HEK293 (cell line): ENCODE data around the gene IMMP2L.

Experiments used
- CTCF ChIA-PET: fragments of 350-600 bp; formaldehyde crosslinking; extraction: SDS; loops from one replicate; lab custom pipeline; 2021; ENCODE audit warnings: antibody characterized with exemption; lab: Yijun Ruan, JAX
- POLR2A ChIA-PET: fragments of 300-600 bp; formaldehyde crosslinking; extraction: SDS; loops from one replicate; lab custom pipeline; 2020; ENCODE audit warnings: antibody characterized with exemption, inconsistent platforms; lab: Yijun Ruan, JAX
- H3K27ac ChIP-seq: fragments of 200-500 bp; sonication (Bioruptor generic); 2 replicates; pipeline ENCODE4 v1.5.1; 2014; ENCODE audit warnings: low read depth, low read length, control low read depth, inconsistent platforms; ENCODE audit errors: extremely low read depth
- H3K36me3 ChIP-seq, 2 experiments: fragments of 200-500 bp in 1 of 2; sonication (Bioruptor generic) in 1 of 2; 1 replicate in 1 of 2; 2 replicates in 1 of 2; pipeline ENCODE4 v1.5.1; 2014 to 2017; ENCODE audit warnings: inconsistent platforms in 2 of 2, low read length in 2 of 2; ENCODE audit not compliant: control insufficient read depth in 2 of 2, insufficient read depth in 1 of 2
- H3K4me1 ChIP-seq: fragments of 200-500 bp; sonication (Bioruptor generic); 2 replicates; pipeline ENCODE4 v1.5.1; 2014; ENCODE audit warnings: mild to moderate bottlenecking, low read length, inconsistent platforms; ENCODE audit not compliant: control insufficient read depth, insufficient read depth
- H3K4me3 ChIP-seq: 2 replicates; pipeline ENCODE4 v1.5.1; 2011; ENCODE audit warnings: low read depth, mild to moderate bottlenecking, control low read depth, low read length, moderate library complexity
- H3K9me3 ChIP-seq: fragments of 200-500 bp; sonication (Bioruptor generic); 2 replicates; pipeline ENCODE4 v1.5.1; 2014; ENCODE audit warnings: low read depth, low read length, inconsistent platforms; ENCODE audit not compliant: control insufficient read depth, insufficient read depth
- GFI1B ChIP-seq: fragments of 450-650 bp; formaldehyde crosslinking; IDR thresholded peaks from 2 replicates; pipeline ENCODE4 v1.5.1; 2016; ENCODE audit warnings: missing biosample characterization, missing genetic modification characterization
- GLI2 ChIP-seq: fragments of 450-650 bp; formaldehyde crosslinking; IDR thresholded peaks from 2 replicates; pipeline ENCODE4; 2017; ENCODE audit warnings: missing biosample characterization, missing genetic modification characterization, low read depth, borderline replicate concordance
- GLIS1 ChIP-seq: fragments of 450-650 bp; formaldehyde crosslinking; IDR thresholded peaks from 2 replicates; pipeline ENCODE4 v1.5.1; 2016; ENCODE audit warnings: missing biosample characterization, missing genetic modification characterization
- HOXD13 ChIP-seq: sonication (generic); formaldehyde crosslinking; IDR thresholded peaks from 2 replicates; pipeline ENCODE4 v1.8.0; 2022; ENCODE audit warnings: missing genetic modification reagents, borderline replicate concordance
- KLF17 ChIP-seq: fragments of 450-650 bp; formaldehyde crosslinking; IDR thresholded peaks from 2 replicates; pipeline ENCODE4 v1.5.1; 2016; ENCODE audit warnings: missing biosample characterization, missing genetic modification characterization
- OSR2 ChIP-seq: fragments of 450-650 bp; formaldehyde crosslinking; IDR thresholded peaks from 2 replicates; pipeline ENCODE4 v1.5.1; 2016; ENCODE audit warnings: missing biosample characterization, missing genetic modification characterization
- REPIN1 ChIP-seq: fragments of 450-650 bp; formaldehyde crosslinking; IDR thresholded peaks from 2 replicates; pipeline ENCODE4 v1.5.1; 2017; ENCODE audit warnings: missing biosample characterization, missing genetic modification characterization, low read depth
- SETDB1 ChIP-seq: IDR thresholded peaks from one replicate; pipeline ENCODE4 v1.6.1; 2017; ENCODE audit warnings: mild to moderate bottlenecking, low read length, moderate library complexity, mixed read lengths; ENCODE audit not compliant: insufficient read length
- ZBTB1 ChIP-seq: fragments of 450-650 bp; formaldehyde crosslinking; IDR thresholded peaks from 2 replicates; pipeline ENCODE4 v1.5.1; 2016; ENCODE audit warnings: missing biosample characterization, missing genetic modification characterization
- ZNF112 ChIP-seq: fragments of 450-650 bp; formaldehyde crosslinking; IDR thresholded peaks from 2 replicates; pipeline ENCODE4 v1.5.0; 2017; ENCODE audit warnings: missing biosample characterization, missing genetic modification characterization
- ZNF132 ChIP-seq: fragments of 450-650 bp; formaldehyde crosslinking; IDR thresholded peaks from 2 replicates; pipeline ENCODE4 v1.5.1; 2017; ENCODE audit warnings: missing biosample characterization, missing genetic modification characterization, borderline replicate concordance
- ZNF354C ChIP-seq: fragments of 450-650 bp; formaldehyde crosslinking; IDR thresholded peaks from 2 replicates; pipeline ENCODE4 v1.5.1; 2016; ENCODE audit warnings: missing biosample characterization, missing genetic modification characterization, low read depth, borderline replicate concordance
- ZNF394 ChIP-seq: fragments of 450-650 bp; formaldehyde crosslinking; IDR thresholded peaks from 2 replicates; pipeline ENCODE4 v1.5.1; 2016; ENCODE audit warnings: missing biosample characterization, missing genetic modification characterization, mild to moderate bottlenecking, moderate library complexity, borderline replicate concordance
- ZNF544 ChIP-seq: fragments of 450-650 bp; formaldehyde crosslinking; IDR thresholded peaks from 2 replicates; pipeline ENCODE4 v1.5.0; 2017; ENCODE audit warnings: missing biosample characterization, missing genetic modification characterization
- ZNF621 ChIP-seq: fragments of 450-650 bp; formaldehyde crosslinking; IDR thresholded peaks from 2 replicates; pipeline ENCODE4 v1.5.1; 2017; ENCODE audit warnings: missing biosample characterization, missing genetic modification characterization
- ZNF623 ChIP-seq: fragments of 450-650 bp; formaldehyde crosslinking; IDR thresholded peaks from 2 replicates; pipeline ENCODE4 v1.5.1; 2016; ENCODE audit warnings: missing biosample characterization, missing genetic modification characterization
- ZNF624 ChIP-seq: fragments of 450-650 bp; formaldehyde crosslinking; IDR thresholded peaks from 2 replicates; pipeline ENCODE4 v1.5.1; 2017; ENCODE audit warnings: missing biosample characterization, missing genetic modification characterization
- ZNF626 ChIP-seq: fragments of 450-650 bp; sonication (Bioruptor Pico); formaldehyde crosslinking; IDR thresholded peaks from 2 replicates; pipeline ENCODE4 v1.5.1; 2018; ENCODE audit warnings: missing biosample characterization, missing genetic modification characterization, inconsistent platforms
- ZNF701 ChIP-seq: fragments of 450-650 bp; formaldehyde crosslinking; IDR thresholded peaks from 2 replicates; pipeline ENCODE4 v1.5.1; 2016; ENCODE audit warnings: missing biosample characterization, missing genetic modification characterization
- ZNF76 ChIP-seq: fragments of 450-650 bp; formaldehyde crosslinking; IDR thresholded peaks from 2 replicates; pipeline ENCODE4; 2016; ENCODE audit warnings: low read depth, missing biosample characterization, missing genetic modification characterization, borderline replicate concordance
- ZNF768 ChIP-seq: fragments of 450-650 bp; formaldehyde crosslinking; IDR thresholded peaks from 2 replicates; pipeline ENCODE4 v1.5.1; 2018; ENCODE audit warnings: missing biosample characterization, mild to moderate bottlenecking, missing genetic modification characterization
- ZNF776 ChIP-seq: fragments of 450-650 bp; formaldehyde crosslinking; IDR thresholded peaks from 2 replicates; pipeline ENCODE4 v1.5.0; 2017; ENCODE audit warnings: missing biosample characterization, missing genetic modification characterization, borderline replicate concordance
- ZSCAN30 ChIP-seq: fragments of 450-650 bp; IDR thresholded peaks from 2 replicates; pipeline ENCODE4 v1.5.1; 2018; ENCODE audit warnings: missing biosample characterization, mild to moderate bottlenecking, missing genetic modification characterization, moderate library complexity
- TF ChIP-seq, protein P1 (sequence below): fragments of 450-650 bp; formaldehyde crosslinking; conservative IDR thresholded peaks from 2 replicates; pipeline ENCODE4 v1.5.1; 2016; ENCODE audit warnings: low read depth, missing biosample characterization, missing genetic modification characterization
- TF ChIP-seq, protein P2 (sequence below): fragments of 450-650 bp; formaldehyde crosslinking; IDR thresholded peaks from 2 replicates; pipeline ENCODE4 v1.5.1; 2016; ENCODE audit warnings: missing biosample characterization, missing genetic modification characterization

IMMP2L gene

GRCh38 chr7:110943701-110944345 is 618.5 kb downstream of the IMMP2L start (continued):
- TF ChIP-seq, protein P1, sequence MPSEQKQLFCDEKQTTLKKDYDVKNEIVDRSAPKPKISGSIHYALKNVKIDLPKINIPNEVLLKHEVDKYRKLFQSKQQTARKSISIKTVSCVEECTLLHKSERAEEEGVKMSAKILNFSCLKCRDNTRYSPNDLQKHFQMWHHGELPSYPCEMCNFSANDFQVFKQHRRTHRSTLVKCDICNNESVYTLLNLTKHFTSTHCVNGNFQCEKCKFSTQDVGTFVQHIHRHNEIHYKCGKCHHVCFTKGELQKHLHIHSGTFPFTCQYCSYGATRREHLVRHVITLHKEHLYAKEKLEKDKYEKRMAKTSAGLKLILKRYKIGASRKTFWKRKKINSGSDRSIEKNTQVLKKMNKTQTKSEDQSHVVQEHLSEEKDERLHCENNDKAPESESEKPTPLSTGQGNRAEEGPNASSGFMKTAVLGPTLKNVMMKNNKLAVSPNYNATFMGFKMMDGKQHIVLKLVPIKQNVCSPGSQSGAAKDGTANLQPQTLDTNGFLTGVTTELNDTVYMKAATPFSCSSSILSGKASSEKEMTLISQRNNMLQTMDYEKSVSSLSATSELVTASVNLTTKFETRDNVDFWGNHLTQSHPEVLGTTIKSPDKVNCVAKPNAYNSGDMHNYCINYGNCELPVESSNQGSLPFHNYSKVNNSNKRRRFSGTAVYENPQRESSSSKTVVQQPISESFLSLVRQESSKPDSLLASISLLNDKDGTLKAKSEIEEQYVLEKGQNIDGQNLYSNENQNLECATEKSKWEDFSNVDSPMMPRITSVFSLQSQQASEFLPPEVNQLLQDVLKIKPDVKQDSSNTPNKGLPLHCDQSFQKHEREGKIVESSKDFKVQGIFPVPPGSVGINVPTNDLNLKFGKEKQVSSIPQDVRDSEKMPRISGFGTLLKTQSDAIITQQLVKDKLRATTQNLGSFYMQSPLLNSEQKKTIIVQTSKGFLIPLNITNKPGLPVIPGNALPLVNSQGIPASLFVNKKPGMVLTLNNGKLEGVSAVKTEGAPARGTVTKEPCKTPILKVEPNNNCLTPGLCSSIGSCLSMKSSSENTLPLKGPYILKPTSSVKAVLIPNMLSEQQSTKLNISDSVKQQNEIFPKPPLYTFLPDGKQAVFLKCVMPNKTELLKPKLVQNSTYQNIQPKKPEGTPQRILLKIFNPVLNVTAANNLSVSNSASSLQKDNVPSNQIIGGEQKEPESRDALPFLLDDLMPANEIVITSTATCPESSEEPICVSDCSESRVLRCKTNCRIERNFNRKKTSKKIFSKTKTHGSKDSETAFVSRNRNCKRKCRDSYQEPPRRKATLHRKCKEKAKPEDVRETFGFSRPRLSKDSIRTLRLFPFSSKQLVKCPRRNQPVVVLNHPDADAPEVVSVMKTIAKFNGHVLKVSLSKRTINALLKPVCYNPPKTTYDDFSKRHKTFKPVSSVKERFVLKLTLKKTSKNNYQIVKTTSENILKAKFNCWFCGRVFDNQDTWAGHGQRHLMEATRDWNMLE: no peak
- TF ChIP-seq GFI1B (tag by site-specific recombination): no peak

GRCh38 chr7:110941385-110941784 is 620.9 kb downstream of the IMMP2L start:
- Histone ChIP-seq H3K4me1 (no peaks in the 10 kb centered on the region), H3K36me3 (no peaks in the 10 kb centered on the region), H3K4me3 (no peak overlapping the region), H3K9me3 (no peaks in the 10 kb centered on the region)
- POLR2A ChIA-PET: no interaction called here
- TF ChIP-seq KLF17 (tag by site-specific recombination): no peak
- TF ChIP-seq ZNF776 (tag by site-specific recombination): no peak
- TF ChIP-seq ZNF701 (tag by site-specific recombination): no peak
- no peak for TF ChIP-seq ZNF624 (tag by site-specific recombination)
- no peak for TF ChIP-seq HOXD13 (CRISPR knock-in tag)
- TF ChIP-seq SETDB1: no peak
- no peak for TF ChIP-seq ZNF626 (tag by site-specific recombination)
- no peak for TF ChIP-seq ZNF623 (tag by site-specific recombination)
- TF ChIP-seq ZNF621 (tag by site-specific recombination): no peak
- no peak for TF ChIP-seq ZNF132 (tag by site-specific recombination)
- no peak for TF ChIP-seq ZNF112 (tag by site-specific recombination)
- no peak for TF ChIP-seq GLIS1 (tag by site-specific recombination)
- no peak for TF ChIP-seq ZSCAN30 (tag by site-specific recombination)
- TF ChIP-seq, all 188 proteins: peak for 0
- H3K27ac ChIP-seq: no peak overlapping the region
- CTCF ChIA-PET: interaction anchor here (0.6 kb wide), 1 partner anchor 802 kb away, joined by 3 read pairs; no protein-coding TSS in a partner anchor

DNA sequence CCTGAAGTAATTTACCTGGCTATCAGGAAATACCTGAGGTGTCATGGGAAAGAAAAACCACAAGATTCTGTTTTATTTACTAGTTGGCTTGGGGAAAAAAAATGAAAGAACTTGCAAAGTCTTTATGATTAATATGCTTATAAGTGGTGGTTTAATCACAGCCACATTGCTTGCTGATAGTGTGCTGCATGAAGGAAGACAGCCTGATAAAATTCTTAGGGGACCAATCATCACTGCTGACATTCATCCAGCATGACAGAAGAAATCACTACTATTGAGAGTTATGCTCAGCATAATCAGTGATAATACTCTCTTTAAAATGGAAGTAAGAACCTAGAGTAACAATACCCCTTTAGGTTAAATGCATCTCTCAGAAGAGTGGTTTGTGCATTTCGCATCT is 621.5 kb downstream of the IMMP2L start:
- ChIA-PET CTCF (interaction anchor here (0.6 kb wide), 1 partner anchor 550 kb away, joined by 3 read pairs; no protein-coding TSS in a partner anchor), POLR2A (no interaction called here)
- H3K27ac ChIP-seq: no peak overlapping the region
- no peaks in the 10 kb centered on the region for H3K36me3 ChIP-seq
- H3K4me3 ChIP-seq: no peak overlapping the region
- no peaks in the 10 kb centered on the region for H3K4me1 ChIP-seq
- no peaks in the 10 kb centered on the region for H3K9me3 ChIP-seq
- TF ChIP-seq ZNF76 (tag by site-specific recombination): no peak
- TF ChIP-seq REPIN1: no peak
- TF ChIP-seq ZNF354C: no peak
- no peak for TF ChIP-seq ZNF394 (tag by site-specific recombination)
- no peak for TF ChIP-seq GLI2 (tag by site-specific recombination)
- TF ChIP-seq OSR2 (tag by site-specific recombination): no peak
- TF ChIP-seq, protein P2, sequence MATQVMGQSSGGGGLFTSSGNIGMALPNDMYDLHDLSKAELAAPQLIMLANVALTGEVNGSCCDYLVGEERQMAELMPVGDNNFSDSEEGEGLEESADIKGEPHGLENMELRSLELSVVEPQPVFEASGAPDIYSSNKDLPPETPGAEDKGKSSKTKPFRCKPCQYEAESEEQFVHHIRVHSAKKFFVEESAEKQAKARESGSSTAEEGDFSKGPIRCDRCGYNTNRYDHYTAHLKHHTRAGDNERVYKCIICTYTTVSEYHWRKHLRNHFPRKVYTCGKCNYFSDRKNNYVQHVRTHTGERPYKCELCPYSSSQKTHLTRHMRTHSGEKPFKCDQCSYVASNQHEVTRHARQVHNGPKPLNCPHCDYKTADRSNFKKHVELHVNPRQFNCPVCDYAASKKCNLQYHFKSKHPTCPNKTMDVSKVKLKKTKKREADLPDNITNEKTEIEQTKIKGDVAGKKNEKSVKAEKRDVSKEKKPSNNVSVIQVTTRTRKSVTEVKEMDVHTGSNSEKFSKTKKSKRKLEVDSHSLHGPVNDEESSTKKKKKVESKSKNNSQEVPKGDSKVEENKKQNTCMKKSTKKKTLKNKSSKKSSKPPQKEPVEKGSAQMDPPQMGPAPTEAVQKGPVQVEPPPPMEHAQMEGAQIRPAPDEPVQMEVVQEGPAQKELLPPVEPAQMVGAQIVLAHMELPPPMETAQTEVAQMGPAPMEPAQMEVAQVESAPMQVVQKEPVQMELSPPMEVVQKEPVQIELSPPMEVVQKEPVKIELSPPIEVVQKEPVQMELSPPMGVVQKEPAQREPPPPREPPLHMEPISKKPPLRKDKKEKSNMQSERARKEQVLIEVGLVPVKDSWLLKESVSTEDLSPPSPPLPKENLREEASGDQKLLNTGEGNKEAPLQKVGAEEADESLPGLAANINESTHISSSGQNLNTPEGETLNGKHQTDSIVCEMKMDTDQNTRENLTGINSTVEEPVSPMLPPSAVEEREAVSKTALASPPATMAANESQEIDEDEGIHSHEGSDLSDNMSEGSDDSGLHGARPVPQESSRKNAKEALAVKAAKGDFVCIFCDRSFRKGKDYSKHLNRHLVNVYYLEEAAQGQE (tag by site-specific recombination): no peak
- no peak for TF ChIP-seq ZBTB1
- no peak for TF ChIP-seq ZNF544 (tag by site-specific recombination)
- no peak for TF ChIP-seq ZNF768 (tag by site-specific recombination)
